Measurements from ENCODE around the gene ENTPD8. TPM values are rescaled to one million over a fixed set of nuclear protein-coding genes. Genes with fewer than 3 reads are reported as not detected.

The ENTPD8 gene
- total and polyA plus RNA-seq, 5 donors from 2014 or later = not detected

DNA sequence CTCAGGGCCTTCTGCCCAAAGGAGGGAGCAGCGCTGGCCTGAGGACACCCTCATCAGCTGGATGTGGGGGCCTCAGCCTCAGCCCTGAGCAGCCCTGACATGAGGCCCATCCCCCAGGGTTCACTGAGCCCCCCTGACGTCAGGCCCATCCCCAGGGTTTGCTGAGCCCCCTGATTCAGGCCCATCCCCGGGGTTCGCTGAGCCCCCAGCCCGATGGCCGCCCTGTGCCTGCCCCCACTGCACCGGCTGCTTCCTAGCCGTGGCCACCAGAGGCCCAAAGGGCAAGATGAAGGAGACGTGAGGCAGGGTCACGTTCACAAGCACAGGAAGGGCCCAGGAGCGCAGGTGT is 37.4 kb upstream of the ENTPD8 start:
- H3K36me3 Mint-ChIP-seq = peaks cover 10% of the 10 kb centered on the region
- H3K9me3 Mint-ChIP-seq = peaks cover 2 to 15% (median 5%) of the 10 kb centered on the region in 7 donors
- Histone ChIP-seq H3K4me1 (ENCODE audit: control insufficient read depth, insufficient read depth, low read length, poor library complexity, severe bottlenecking) (no peaks in the 10 kb centered on the region), H3K27ac (ENCODE audit: insufficient read depth, low read length, poor library complexity, severe bottlenecking) (no peak overlapping the region), H3K27me3 (ENCODE audit: control insufficient read depth, insufficient read depth, low read length) (no peaks in the 10 kb centered on the region), H3K36me3 (ENCODE audit: control insufficient read depth, insufficient read depth, low read length) (no peaks in the 10 kb centered on the region), H3K4me3 (ENCODE audit: low read depth, low read length) (no peak overlapping the region), H3K9me3 (ENCODE audit: control insufficient read depth in 2 of 2, low read length in 2 of 2) (peaks cover 11 to 17% of the 10 kb centered on the region in 2 experiments)
- H3K4me3 Mint-ChIP-seq = no peak overlapping the region
- peaks cover 0 to 7% (median 0%) of the 10 kb centered on the region in 4 donors for H3K4me1 Mint-ChIP-seq
- peaks cover 5% of the 10 kb centered on the region for H3K27me3 Mint-ChIP-seq
- DNase-seq = no peak
- H3K27ac Mint-ChIP-seq = no peak overlapping the region
- ATAC-seq (ENCODE audit: low read depth in 2 of 2) = no peak

DNA sequence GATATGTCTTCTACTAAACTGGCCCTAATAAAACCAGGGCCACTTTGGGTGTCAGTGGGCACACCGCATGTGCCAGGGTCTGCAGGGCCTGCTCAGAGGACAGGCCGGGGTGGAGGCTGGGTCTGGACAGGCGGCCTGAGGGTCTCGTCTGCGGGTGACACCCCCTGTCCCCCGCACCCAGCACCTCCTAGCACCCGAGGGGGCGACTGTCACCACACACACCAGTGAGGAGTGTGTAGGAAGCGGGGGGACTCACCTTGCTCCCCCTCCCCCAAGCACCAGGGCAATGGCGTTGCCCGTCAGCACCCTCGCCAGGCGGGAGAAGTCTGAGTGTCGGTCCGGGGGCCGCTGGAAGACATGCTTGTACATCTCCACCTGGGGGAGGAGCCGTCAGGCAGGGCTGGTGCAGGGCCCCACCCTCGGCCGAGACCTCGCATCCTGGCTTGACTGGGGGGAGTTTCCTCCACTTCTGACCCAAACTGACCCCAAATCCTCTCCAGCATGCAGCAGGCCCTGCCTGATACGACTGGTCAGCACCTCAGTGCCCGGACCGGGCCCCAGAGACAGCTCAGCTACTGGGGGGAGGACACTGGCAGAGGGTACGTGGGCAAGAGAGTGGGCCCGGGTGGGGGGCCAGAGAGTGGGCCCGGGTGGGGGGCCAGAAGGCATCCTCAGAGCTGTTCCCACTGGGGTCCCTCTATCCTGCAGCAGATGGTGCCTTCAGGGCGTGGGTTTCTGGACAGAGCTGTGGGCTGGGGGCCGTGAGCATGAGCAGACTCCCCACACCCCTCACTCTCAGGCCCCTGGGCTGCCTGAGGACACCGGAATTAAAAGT is 36.8 kb upstream of the ENTPD8 start:
- no peak overlapping the region for H3K27ac Mint-ChIP-seq
- ATAC-seq (ENCODE audit: low read depth in 2 of 2) = no peak
- H3K9me3 ChIP-seq (ENCODE audit: control insufficient read depth in 2 of 2, low read length in 2 of 2) = peaks cover 11 to 17% of the 10 kb centered on the region in 2 experiments
- H3K4me1 ChIP-seq (ENCODE audit: control insufficient read depth, insufficient read depth, low read length, poor library complexity, severe bottlenecking) = no peaks in the 10 kb centered on the region
- no peak overlapping the region for H3K27ac ChIP-seq (ENCODE audit: insufficient read depth, low read length, poor library complexity, severe bottlenecking)
- H3K4me3 ChIP-seq (ENCODE audit: low read depth, low read length) = no peak overlapping the region
- peaks cover 14% of the 10 kb centered on the region for H3K36me3 Mint-ChIP-seq
- no peak for DNase-seq
- peaks cover 2 to 21% (median 5%) of the 10 kb centered on the region in 7 donors for H3K9me3 Mint-ChIP-seq
- H3K4me1 Mint-ChIP-seq = peaks cover 0 to 7% (median 0%) of the 10 kb centered on the region in 4 donors
- no peaks in the 10 kb centered on the region for H3K27me3 ChIP-seq (ENCODE audit: control insufficient read depth, insufficient read depth, low read length)
- H3K27me3 Mint-ChIP-seq = peaks cover 5% of the 10 kb centered on the region
- no peaks in the 10 kb centered on the region for H3K36me3 ChIP-seq (ENCODE audit: control insufficient read depth, insufficient read depth, low read length)
- no peak overlapping the region for H3K4me3 Mint-ChIP-seq

DNA sequence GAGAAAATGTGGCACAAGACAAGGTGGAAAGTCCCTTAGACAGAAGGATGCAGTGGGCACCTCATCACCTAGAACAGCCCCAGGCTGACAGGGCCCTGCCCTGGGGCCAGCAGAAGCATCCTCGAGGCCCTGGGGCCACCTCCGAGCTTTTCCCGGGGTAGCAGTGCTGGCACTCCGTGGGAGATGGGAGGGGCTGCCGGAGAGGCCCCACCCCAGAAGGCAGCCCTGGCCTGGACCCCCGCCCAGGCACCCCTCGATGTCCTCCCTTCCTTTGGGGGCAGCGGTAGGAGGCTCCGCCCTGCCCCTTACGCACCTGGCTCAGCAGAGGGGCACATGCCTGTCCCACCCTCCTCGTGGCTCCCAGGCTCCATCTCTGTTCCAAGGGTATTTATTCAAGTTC is 35.7 kb upstream of the ENTPD8 start:
- H3K27me3 Mint-ChIP-seq = peaks cover 7% of the 10 kb centered on the region
- Histone ChIP-seq H3K4me1 (ENCODE audit: control insufficient read depth, insufficient read depth, low read length, poor library complexity, severe bottlenecking) (no peaks in the 10 kb centered on the region), H3K27me3 (ENCODE audit: control insufficient read depth, insufficient read depth, low read length) (no peaks in the 10 kb centered on the region), H3K4me3 (ENCODE audit: low read depth, low read length) (no peak overlapping the region), H3K9me3 (ENCODE audit: control insufficient read depth in 2 of 2, low read length in 2 of 2) (peaks cover 11 to 17% of the 10 kb centered on the region in 2 experiments), H3K36me3 (ENCODE audit: control insufficient read depth, insufficient read depth, low read length) (no peaks in the 10 kb centered on the region), H3K27ac (ENCODE audit: insufficient read depth, low read length, poor library complexity, severe bottlenecking) (no peak overlapping the region)
- DNase-seq = no peak
- H3K36me3 Mint-ChIP-seq = peaks cover 17% of the 10 kb centered on the region
- peaks cover 0 to 7% (median 0%) of the 10 kb centered on the region in 4 donors for H3K4me1 Mint-ChIP-seq
- no peak for ATAC-seq (ENCODE audit: low read depth in 2 of 2)
- H3K27ac Mint-ChIP-seq = no peak overlapping the region
- peaks cover 4 to 22% (median 5%) of the 10 kb centered on the region in 7 donors for H3K9me3 Mint-ChIP-seq
- H3K4me3 Mint-ChIP-seq = no peak overlapping the region

DNA sequence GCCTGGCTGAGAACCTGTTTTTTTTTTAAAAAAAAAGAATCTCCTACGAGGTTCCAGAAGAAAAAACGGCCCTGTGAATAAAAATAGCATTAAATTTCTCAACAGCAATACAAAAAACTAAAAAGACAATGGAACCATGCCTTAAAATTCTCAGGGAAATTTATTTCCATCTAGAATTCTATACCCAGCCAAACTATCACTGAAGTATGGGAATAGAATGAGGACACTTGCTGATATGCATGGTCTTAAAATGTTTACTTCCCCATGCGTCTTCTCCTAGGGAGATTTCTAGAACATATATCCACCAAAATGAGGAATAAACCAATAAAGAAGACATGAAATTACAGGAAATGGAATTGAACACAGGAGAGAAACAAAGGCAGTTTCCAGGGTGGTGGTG is 34.5 kb upstream of the ENTPD8 start:
- Histone ChIP-seq H3K27me3 (ENCODE audit: control insufficient read depth, insufficient read depth, low read length) (no peaks in the 10 kb centered on the region), H3K4me1 (ENCODE audit: control insufficient read depth, insufficient read depth, low read length, poor library complexity, severe bottlenecking) (no peaks in the 10 kb centered on the region), H3K27ac (ENCODE audit: insufficient read depth, low read length, poor library complexity, severe bottlenecking) (no peak overlapping the region), H3K4me3 (ENCODE audit: low read depth, low read length) (no peak overlapping the region), H3K36me3 (ENCODE audit: control insufficient read depth, insufficient read depth, low read length) (no peaks in the 10 kb centered on the region), H3K9me3 (ENCODE audit: control insufficient read depth in 2 of 2, low read length in 2 of 2) (peaks cover 11 to 17% of the 10 kb centered on the region in 2 experiments)
- ATAC-seq (ENCODE audit: low read depth in 2 of 2) (no peak), DNase-seq (no peak)
- Mint-ChIP-seq H3K9me3 (peaks cover 4 to 22% (median 7%) of the 10 kb centered on the region in 7 donors), H3K4me3 (no peak overlapping the region), H3K4me1 (peaks cover 3 to 7% (median 4%) of the 10 kb centered on the region in 4 donors), H3K27me3 (peaks cover 9% of the 10 kb centered on the region), H3K36me3 (peaks cover 17% of the 10 kb centered on the region), H3K27ac (no peak overlapping the region)

DNA sequence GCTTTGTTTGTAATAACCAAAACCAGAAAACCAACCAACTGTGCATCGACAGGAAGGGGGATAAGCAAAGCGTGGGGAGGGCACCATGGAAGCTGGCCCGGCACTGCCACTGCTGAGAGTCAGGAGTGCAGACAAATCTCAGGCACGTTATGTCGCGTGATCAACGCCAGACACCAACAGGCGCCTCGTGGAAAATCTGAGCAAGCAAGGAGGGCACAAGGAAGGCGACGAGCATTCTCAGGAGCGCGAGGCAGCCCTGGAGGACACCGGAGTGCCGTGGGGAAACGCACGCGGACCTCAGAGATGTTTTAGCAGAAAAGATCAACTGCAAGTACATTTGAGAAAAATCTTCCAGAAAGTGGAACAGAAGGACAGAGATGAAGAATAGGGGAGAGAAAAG is 33.1 kb upstream of the ENTPD8 start:
- Mint-ChIP-seq H3K36me3 (peaks cover 17% of the 10 kb centered on the region), H3K4me1 (peaks cover 6 to 7% (median 6%) of the 10 kb centered on the region in 4 donors), H3K27me3 (peaks cover 9% of the 10 kb centered on the region), H3K9me3 (peaks cover 4 to 22% (median 8%) of the 10 kb centered on the region in 7 donors), H3K4me3 (no peak overlapping the region), H3K27ac (no peak overlapping the region)
- peaks cover 11 to 17% of the 10 kb centered on the region in 2 experiments for H3K9me3 ChIP-seq (ENCODE audit: control insufficient read depth in 2 of 2, low read length in 2 of 2)
- ATAC-seq (ENCODE audit: low read depth in 2 of 2) (no peak), DNase-seq (no peak)
- H3K36me3 ChIP-seq (ENCODE audit: control insufficient read depth, insufficient read depth, low read length) = no peaks in the 10 kb centered on the region
- no peaks in the 10 kb centered on the region for H3K4me1 ChIP-seq (ENCODE audit: control insufficient read depth, insufficient read depth, low read length, poor library complexity, severe bottlenecking)
- no peaks in the 10 kb centered on the region for H3K27me3 ChIP-seq (ENCODE audit: control insufficient read depth, insufficient read depth, low read length)
- no peak overlapping the region for H3K27ac ChIP-seq (ENCODE audit: insufficient read depth, low read length, poor library complexity, severe bottlenecking)
- H3K4me3 ChIP-seq (ENCODE audit: low read depth, low read length) = no peak overlapping the region

DNA sequence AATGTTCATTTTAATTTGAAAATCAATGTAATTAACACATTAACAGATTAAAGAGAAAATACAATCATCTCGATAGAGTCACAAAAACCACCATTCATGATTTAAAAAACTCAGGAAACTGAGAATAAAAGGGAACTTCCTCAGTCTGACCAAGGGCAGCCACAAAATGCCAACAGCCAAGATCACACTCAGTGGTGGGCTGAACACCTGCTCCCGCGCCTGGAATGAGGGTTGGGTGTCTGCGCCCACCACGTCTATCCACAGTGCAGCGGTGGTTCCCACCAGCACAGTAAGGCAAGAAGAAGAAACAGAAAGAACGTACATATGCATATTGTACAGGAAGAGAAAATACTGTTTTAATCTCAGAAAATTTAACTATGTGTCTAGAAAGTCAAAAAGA is 29.6 kb upstream of the ENTPD8 start:
- ATAC-seq (ENCODE audit: low read depth in 2 of 2) (no peak), DNase-seq (no peak)
- Mint-ChIP-seq H3K36me3 (peaks cover 13% of the 10 kb centered on the region), H3K27me3 (peaks cover 17% of the 10 kb centered on the region), H3K9me3 (peaks cover 2 to 17% (median 7%) of the 10 kb centered on the region in 7 donors), H3K4me3 (no peak overlapping the region), H3K4me1 (peaks cover 2 to 10% (median 7%) of the 10 kb centered on the region in 4 donors), H3K27ac (peak overlapping the region in 1 of 3 donors; percentile 65)
- Histone ChIP-seq H3K4me1 (ENCODE audit: control insufficient read depth, insufficient read depth, low read length, poor library complexity, severe bottlenecking) (no peaks in the 10 kb centered on the region), H3K27ac (ENCODE audit: insufficient read depth, low read length, poor library complexity, severe bottlenecking) (no peak overlapping the region), H3K27me3 (ENCODE audit: control insufficient read depth, insufficient read depth, low read length) (no peaks in the 10 kb centered on the region), H3K9me3 (ENCODE audit: control insufficient read depth in 2 of 2, low read length in 2 of 2) (peaks cover 3 to 8% of the 10 kb centered on the region in 2 experiments), H3K4me3 (ENCODE audit: low read depth, low read length) (no peak overlapping the region), H3K36me3 (ENCODE audit: control insufficient read depth, insufficient read depth, low read length) (no peaks in the 10 kb centered on the region)

DNA sequence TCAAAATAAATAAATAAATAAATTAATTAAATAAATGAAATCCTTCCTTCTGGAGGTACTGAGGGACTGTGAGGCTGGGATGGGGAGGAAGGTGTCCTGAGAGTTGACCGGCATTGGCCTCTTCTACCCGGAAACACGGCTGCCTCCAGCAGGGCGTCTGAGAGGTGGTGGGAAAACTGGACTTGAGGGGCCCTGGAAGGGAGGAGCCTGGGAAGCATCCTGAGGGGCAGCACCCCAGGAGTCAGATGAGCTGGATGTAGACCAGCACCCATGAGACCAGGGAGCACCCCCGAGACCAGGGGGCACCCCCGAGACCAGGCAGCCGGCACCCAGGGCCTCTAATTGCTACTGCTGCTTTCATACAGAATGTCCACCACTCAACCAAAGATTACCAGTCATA is 26.7 kb upstream of the ENTPD8 start:
- peaks cover 0 to 8% (median 0%) of the 10 kb centered on the region in 7 donors for H3K9me3 Mint-ChIP-seq
- Histone ChIP-seq H3K27me3 (ENCODE audit: control insufficient read depth, insufficient read depth, low read length) (no peaks in the 10 kb centered on the region), H3K4me3 (ENCODE audit: low read depth, low read length) (no peak overlapping the region), H3K4me1 (ENCODE audit: control insufficient read depth, insufficient read depth, low read length, poor library complexity, severe bottlenecking) (peaks cover 10% of the 10 kb centered on the region), H3K27ac (ENCODE audit: insufficient read depth, low read length, poor library complexity, severe bottlenecking) (no peak overlapping the region), H3K36me3 (ENCODE audit: control insufficient read depth, insufficient read depth, low read length) (no peaks in the 10 kb centered on the region), H3K9me3 (ENCODE audit: control insufficient read depth in 2 of 2, low read length in 2 of 2) (no peaks in the 10 kb centered on the region)
- no peak overlapping the region for H3K27ac Mint-ChIP-seq
- no peak for DNase-seq
- H3K4me3 Mint-ChIP-seq = peak overlapping the region in 1 of 4 donors; percentile 32
- ATAC-seq (ENCODE audit: low read depth in 2 of 2) = no peak
- peaks cover 2% of the 10 kb centered on the region for H3K36me3 Mint-ChIP-seq
- peaks cover 17% of the 10 kb centered on the region for H3K27me3 Mint-ChIP-seq
- H3K4me1 Mint-ChIP-seq = peaks cover 0 to 16% (median 7%) of the 10 kb centered on the region in 4 donors
